Activated naive CD8-positive, alpha-beta T cell treated with anti-CD3 and anti-CD28 coated beads, Interleukin-2, amount 10 ng/mL, durations not matched to agents 7 days and 5 days (primary cell): Measurements from ENCODE around the gene MOK. TPM values are rescaled to one million over a fixed set of nuclear protein-coding genes. Genes with fewer than 3 reads are reported as not detected.

ENCODE experiments used
- ATAC-seq: fragments of 150-1000 bp; cut with Tn5 transposase; one replicate; pipeline ENCODE4 v1.10.0; 2021; ENCODE audit warnings: low read depth, moderate library complexity
- POLR2A ChIA-PET: fragments of 350-600 bp; sonication (Branson Sonifier 250); formaldehyde crosslinking; loops from one replicate; lab custom pipeline; 2021; ENCODE audit warnings: antibody characterized with exemption; lab: Charles Lee
- DNase-seq: peaks from one replicate; pipeline ENCODE4 v3.0.0; 2021
- H3K27ac Mint-ChIP-seq: one replicate; pipeline ENCODE4 v1.8.0; 2022; ENCODE audit warnings: mild to moderate bottlenecking, mixed read lengths
- H3K27me3 Mint-ChIP-seq: one replicate; pipeline ENCODE4 v1.8.0; 2022; ENCODE audit warnings: mild to moderate bottlenecking, moderate library complexity, mixed read lengths
- H3K36me3 Mint-ChIP-seq: one replicate; pipeline ENCODE4 v1.8.0; 2021; ENCODE audit warnings: mild to moderate bottlenecking, mixed read lengths
- H3K4me1 Mint-ChIP-seq: one replicate; pipeline ENCODE4 v1.8.0; 2021; ENCODE audit warnings: mixed read lengths
- H3K4me3 Mint-ChIP-seq: one replicate; pipeline ENCODE4 v1.8.0; 2022; ENCODE audit warnings: mild to moderate bottlenecking, moderate library complexity, mixed read lengths
- H3K9me3 Mint-ChIP-seq: one replicate; pipeline ENCODE4 v1.8.0; 2021; ENCODE audit warnings: mixed read lengths
- total RNA-seq, 2 experiments: library from RNA; stranded (reverse); gene quantifications; one replicate each; pipeline ENCODE4 v1.2.3, GENCODE V29; 2021

MOK gene
- total RNA-seq, 2 experiments from 2014 or later: 2.4 to 2.7 TPM

DNA sequence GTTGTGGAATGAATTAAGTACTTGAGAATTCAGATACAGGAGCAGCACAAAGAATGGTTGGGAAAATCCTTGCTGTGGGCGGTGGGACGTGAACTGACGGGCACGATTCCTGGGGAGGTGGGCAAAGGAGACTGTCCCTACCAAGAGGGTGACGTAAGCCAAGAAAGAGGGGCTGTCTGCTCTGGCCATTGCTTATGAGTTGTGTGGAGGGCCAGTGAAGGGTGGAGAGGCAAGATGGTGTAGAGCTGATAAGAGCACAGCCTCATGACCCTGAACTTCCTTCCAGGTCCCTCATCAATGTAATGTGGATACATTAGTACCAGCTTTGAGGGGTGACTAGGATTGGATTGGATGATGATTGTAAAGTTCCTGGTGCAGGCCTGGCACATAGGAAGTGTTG is 115.1 kb downstream of the MOK start:
- POLR2A ChIA-PET: no interaction called here
- Mint-ChIP-seq H3K27ac (no peak overlapping the region), H3K36me3 (peaks cover 1% of the 10 kb centered on the region), H3K27me3 (no peaks in the 10 kb centered on the region), H3K9me3 (no peaks in the 10 kb centered on the region), H3K4me1 (peaks cover 18% of the 10 kb centered on the region), H3K4me3 (no peak overlapping the region)
- DNase-seq (no peak), ATAC-seq (no peak)

DNA sequence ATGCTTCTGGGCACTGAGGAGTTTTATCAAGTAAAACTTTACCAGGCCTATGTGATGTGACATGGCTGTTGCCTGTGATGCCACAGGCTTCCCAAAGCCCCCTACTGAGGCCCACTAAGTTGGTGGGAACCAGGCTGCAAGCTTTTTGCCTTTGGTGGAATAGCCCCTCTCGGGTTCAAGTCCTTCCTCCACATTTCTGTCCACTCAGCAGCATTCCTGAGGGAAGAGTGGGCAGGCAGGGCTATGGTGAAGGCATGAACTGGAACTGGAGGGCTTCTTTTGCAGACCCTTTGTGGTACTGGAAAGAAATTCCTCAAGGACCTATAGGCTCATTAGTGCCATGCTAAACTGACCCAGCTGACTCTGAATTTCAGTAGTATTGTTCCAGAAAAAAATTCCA is 116.8 kb downstream of the MOK start:
- Mint-ChIP-seq H3K27ac (no peak overlapping the region), H3K9me3 (no peaks in the 10 kb centered on the region), H3K4me3 (no peak overlapping the region), H3K27me3 (no peaks in the 10 kb centered on the region), H3K4me1 (peaks cover 18% of the 10 kb centered on the region), H3K36me3 (no peaks in the 10 kb centered on the region)
- POLR2A ChIA-PET: no interaction called here
- no peak for DNase-seq
- no peak for ATAC-seq

DNA sequence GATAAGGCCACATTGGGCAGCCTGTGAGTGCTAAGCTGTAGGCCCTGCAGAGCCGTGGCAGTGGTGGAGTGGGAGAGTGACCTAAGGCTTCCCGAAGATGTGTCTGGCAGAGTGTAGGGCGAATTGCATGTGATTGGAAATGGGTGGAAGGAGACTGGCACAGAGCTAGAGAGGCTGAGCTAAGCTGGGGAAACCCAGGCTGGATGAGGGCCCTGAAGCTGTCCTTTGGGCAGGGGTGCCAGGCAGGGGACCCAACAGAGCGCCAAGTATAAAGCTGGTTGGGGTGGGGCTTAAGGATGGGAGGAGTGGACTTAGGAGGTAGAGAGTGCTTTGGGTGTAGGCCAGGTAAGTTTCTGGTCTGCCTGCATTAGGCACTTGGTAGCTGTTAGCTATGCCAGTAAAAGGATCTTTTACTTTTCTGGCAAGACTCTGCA is 117.4 kb downstream of the MOK start:
- POLR2A ChIA-PET: no interaction called here
- Mint-ChIP-seq H3K9me3 (no peaks in the 10 kb centered on the region), H3K27me3 (no peaks in the 10 kb centered on the region), H3K4me1 (peaks cover 21% of the 10 kb centered on the region), H3K27ac (peak overlapping the region; percentile 2), H3K36me3 (no peaks in the 10 kb centered on the region), H3K4me3 (no peak overlapping the region)
- DNase-seq: no peak
- no peak for ATAC-seq

DNA sequence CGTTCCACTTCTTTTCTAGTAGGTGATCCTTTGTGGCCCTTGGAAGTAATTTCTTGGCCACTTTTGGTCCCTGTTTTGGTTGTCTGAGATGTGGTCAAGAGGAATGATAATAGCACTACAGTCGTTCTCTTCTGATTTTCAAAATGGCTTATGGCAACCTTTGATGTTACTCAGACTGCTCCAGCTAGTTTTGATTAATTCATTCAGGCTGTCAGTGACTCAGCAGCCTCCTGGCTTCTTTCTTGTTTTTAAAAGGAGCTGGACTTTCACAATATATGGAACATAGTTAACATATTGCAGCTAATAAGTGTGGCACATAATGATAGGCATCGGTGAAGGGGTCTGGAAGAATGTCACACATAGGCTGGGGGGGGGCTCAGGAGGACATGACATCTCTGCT is 117.9 kb downstream of the MOK start:
- POLR2A ChIA-PET: no interaction called here
- no peak overlapping the region for H3K4me3 Mint-ChIP-seq
- no peaks in the 10 kb centered on the region for H3K36me3 Mint-ChIP-seq
- DNase-seq (no peak), ATAC-seq (no peak)
- H3K27me3 Mint-ChIP-seq: no peaks in the 10 kb centered on the region
- H3K27ac Mint-ChIP-seq: peak overlapping the region; percentile 2
- H3K9me3 Mint-ChIP-seq: no peaks in the 10 kb centered on the region
- peaks cover 23% of the 10 kb centered on the region for H3K4me1 Mint-ChIP-seq

DNA sequence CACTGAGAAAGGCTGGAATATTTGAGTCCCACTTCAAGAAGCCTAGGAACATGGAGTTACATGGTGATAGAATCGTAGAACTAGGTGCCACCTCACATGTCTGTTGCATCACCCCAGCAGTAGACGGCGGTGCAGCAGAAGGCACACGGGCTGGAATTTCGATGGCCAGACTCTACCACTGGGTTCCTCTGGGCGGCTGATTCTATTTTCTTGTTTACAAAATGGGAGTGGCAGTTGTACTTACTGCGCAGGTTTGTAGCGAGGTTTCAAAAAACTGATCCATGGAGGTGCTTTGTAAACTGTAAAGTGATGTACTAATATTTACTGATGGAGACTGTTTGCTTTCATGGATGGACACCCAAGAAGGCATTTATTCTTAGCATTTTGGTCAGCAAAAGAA is 119.6 kb downstream of the MOK start:
- H3K4me1 Mint-ChIP-seq: peaks cover 25% of the 10 kb centered on the region
- H3K27ac Mint-ChIP-seq: no peak overlapping the region
- no peaks in the 10 kb centered on the region for H3K9me3 Mint-ChIP-seq
- DNase-seq (no peak), ATAC-seq (no peak)
- POLR2A ChIA-PET: no interaction called here
- no peaks in the 10 kb centered on the region for H3K27me3 Mint-ChIP-seq
- no peaks in the 10 kb centered on the region for H3K36me3 Mint-ChIP-seq
- no peak overlapping the region for H3K4me3 Mint-ChIP-seq

DNA sequence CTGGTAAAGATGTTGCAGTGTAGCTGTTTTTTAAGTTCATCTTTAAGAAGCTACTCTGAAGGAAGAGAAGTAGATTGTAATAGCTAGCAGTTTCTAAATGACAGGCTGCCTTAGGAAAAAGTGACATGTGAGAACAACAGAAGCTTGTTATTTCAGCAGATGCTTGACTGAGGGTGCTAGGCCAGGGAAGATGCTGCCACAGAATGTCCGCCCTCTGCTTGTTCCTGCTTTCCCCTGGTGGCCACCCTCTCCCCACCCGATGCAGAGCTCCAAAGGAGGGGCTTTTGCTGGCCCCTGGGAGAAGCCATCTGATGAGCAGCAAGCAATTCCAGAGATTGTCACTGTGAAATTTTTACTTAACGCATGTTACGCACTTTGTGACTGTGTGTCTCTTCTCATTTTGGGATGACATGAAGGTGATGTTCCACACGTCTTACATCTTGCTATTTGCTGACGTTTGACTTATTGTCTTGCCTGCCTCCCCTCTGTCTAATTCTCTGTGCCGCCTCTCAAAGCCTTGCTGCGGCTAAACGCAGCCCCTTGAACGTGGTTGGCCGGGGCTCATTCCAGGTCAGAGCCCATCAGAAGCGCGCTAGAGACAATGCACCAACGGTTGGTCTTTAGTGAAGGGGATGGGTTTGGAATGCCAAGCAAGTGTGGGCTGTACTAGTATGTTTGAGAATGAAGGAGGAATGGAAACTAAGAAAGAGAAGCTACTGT is 120.5 kb downstream of the MOK start:
- Mint-ChIP-seq H3K9me3 (no peaks in the 10 kb centered on the region), H3K4me3 (no peak overlapping the region), H3K27ac (no peak overlapping the region), H3K36me3 (no peaks in the 10 kb centered on the region), H3K27me3 (no peaks in the 10 kb centered on the region), H3K4me1 (peaks cover 22% of the 10 kb centered on the region)
- no peak for DNase-seq
- ATAC-seq: no peak
- POLR2A ChIA-PET: no interaction called here

DNA sequence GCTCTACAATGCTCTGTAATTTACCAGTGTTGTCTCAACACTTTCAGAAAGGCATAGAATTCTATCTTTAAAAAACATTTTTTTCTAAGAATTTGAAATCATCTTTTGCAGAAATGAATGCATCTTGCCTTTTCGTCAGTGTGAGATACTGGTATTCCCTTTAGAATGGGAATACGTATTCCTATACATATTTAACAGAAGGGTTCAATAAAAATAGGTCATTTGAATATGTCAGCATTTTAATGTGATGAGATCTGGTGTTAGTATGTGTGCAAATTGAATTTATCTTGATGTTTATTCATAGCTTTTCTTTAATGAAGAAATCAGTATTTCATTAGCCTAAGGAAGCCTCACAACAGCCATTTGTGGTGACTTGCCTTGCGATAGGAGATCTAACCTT is 121.1 kb downstream of the MOK start:
- H3K4me3 Mint-ChIP-seq: no peak overlapping the region
- DNase-seq: no peak

DNA sequence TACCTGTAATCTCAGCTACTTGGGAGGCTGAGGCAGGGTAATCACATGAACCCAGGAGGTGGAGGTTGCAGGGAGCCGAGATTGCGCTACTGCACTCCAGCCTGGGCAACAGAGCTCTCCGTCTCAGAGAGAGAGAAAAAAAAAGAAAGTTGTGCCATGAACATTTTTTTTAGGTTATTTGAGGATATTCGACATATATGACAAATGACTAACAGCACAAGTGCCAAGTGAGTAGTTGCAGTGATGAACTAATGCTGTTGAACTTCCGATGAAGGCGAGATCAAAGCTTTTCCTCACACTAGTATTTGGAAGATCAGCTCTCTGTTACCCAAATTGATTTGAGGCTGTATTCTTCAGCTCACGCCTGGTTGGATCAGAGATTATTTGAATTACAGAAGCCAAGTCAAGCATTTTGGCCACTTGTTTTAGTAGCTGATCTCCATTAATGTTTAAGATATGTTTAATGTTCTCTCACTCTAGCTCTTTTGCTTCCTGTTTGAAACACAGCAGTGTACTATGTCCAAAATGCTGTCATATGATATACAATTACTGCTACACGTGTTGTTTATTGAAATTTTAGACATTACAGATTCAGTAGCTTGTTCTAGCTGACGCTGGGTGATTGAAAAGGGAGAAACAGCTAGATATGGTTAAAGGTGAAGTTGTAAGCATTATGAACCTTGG is 121.9 kb downstream of the MOK start:
- Mint-ChIP-seq H3K9me3 (no peaks in the 10 kb centered on the region), H3K4me3 (no peak overlapping the region), H3K36me3 (no peaks in the 10 kb centered on the region), H3K27me3 (no peaks in the 10 kb centered on the region), H3K4me1 (peaks cover 22% of the 10 kb centered on the region), H3K27ac (no peak overlapping the region)
- DNase-seq (no peak), ATAC-seq (no peak)
- POLR2A ChIA-PET: no interaction called here

More for the DNA sequence above, 121.1 kb downstream of the MOK start:
- Mint-ChIP-seq H3K27ac (no peak overlapping the region), H3K36me3 (no peaks in the 10 kb centered on the region), H3K4me1 (peaks cover 22% of the 10 kb centered on the region), H3K27me3 (no peaks in the 10 kb centered on the region), H3K9me3 (no peaks in the 10 kb centered on the region)
- ATAC-seq: no peak
- POLR2A ChIA-PET: no interaction called here

DNA sequence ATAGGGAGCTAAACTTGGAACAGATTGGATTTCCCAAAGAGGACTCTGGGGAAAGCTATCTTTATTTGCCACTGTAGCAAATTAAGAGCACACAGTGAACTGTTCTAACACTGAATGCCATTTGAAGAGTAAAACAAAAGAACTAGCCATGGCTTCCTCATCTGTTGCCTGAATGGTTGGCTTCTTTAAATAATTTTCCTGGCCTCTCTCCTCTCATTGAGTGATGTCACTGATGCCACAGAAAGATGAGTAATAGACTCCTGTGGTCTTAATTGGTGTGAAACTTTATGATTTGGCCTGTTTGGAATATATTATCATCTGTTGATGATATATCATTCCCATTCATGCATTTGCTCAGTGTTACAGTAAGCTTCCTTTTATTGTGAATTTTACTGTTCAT is 122.8 kb downstream of the MOK start:
- POLR2A ChIA-PET: interaction anchor here (0.7 kb wide), 1 partner anchor 15 kb away, joined by 3 read pairs; no protein-coding TSS in a partner anchor
- ATAC-seq: no peak
- Mint-ChIP-seq H3K27me3 (no peaks in the 10 kb centered on the region), H3K27ac (no peak overlapping the region), H3K36me3 (peaks cover under 1% of the 10 kb centered on the region), H3K4me3 (no peak overlapping the region), H3K9me3 (no peaks in the 10 kb centered on the region), H3K4me1 (peaks cover 17% of the 10 kb centered on the region)
- no peak for DNase-seq

DNA sequence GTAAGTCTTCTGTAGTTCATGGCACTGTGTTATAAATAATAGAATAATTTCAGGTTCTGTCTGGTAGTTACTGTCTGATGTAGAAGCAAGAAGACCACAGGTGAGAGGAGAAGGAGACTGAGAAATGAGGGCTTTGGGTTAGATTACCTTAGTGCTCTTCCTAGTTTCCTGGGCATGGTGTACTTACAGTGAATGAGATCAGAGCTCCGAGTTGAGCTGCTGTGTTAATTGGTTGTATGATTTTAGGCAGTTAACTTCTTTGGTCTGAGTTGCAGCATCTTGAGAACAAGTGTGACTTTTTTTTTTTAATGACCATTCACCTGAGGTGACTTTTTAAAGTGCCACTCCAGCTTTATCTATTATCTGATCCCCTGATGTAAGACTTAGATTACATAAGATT is 123.8 kb downstream of the MOK start:
- Mint-ChIP-seq H3K4me1 (peaks cover 15% of the 10 kb centered on the region), H3K36me3 (peaks cover 6% of the 10 kb centered on the region), H3K4me3 (no peak overlapping the region)

DNA sequence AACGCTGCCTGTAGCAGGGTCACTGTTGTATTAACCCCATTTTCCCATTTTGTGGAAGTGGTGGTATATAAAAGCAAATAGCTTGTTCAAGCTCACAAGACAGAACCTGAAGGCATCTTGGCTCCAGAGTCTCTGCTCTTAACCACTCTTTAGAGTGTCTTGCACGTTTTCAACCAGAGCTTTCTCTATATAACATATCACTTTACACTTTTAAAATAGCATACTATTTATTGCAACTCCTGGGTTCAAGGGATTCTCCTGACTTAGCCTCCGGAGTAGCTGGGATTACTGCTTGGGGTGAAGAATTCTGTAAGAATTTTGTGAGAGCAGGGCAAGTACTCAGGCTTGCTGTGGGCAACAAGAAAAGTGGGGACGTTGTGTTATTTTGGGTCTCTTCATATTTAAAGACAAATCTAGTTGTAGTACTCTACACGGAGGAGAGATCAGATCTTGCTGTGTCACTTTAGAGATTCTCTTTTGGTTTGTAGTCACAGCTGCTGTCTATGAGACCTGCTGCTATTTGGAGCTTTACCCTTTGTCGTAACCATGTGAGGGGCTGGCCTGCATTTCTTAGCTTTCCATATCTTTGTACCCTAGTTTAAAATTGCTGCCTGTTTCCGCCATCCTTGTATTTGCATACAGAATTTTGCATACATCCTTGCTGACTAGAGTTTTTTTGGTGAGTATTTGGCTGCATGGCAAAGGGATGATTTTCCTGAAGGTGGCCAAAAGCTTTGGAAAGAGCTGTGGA is 124.5 kb downstream of the MOK start:
- Mint-ChIP-seq H3K27ac (no peak overlapping the region), H3K27me3 (no peaks in the 10 kb centered on the region), H3K4me1 (peaks cover 15% of the 10 kb centered on the region), H3K9me3 (no peaks in the 10 kb centered on the region), H3K36me3 (peaks cover 6% of the 10 kb centered on the region), H3K4me3 (no peak overlapping the region)
- no peak for DNase-seq
- POLR2A ChIA-PET: interaction anchor here (0.6 kb wide), 1 partner anchor 48 kb away, joined by 3 read pairs; no protein-coding TSS in a partner anchor
- ATAC-seq: no peak

More for the DNA sequence above, 123.8 kb downstream of the MOK start:
- POLR2A ChIA-PET: interaction anchor here (0.6 kb wide), 1 partner anchor 48 kb away, joined by 3 read pairs; no protein-coding TSS in a partner anchor
- no peaks in the 10 kb centered on the region for H3K27me3 Mint-ChIP-seq
- no peak for ATAC-seq
- no peaks in the 10 kb centered on the region for H3K9me3 Mint-ChIP-seq
- no peak overlapping the region for H3K27ac Mint-ChIP-seq
- DNase-seq: no peak
